ENCODE results near the gene MAP2. TPM values are rescaled to one million over a fixed set of nuclear protein-coding genes. Genes with fewer than 3 reads are reported as not detected.
A peak's percentile ranks its signal among the peaks of the same experiment; 100 is the strongest.

The MAP2 gene
- total and polyA plus RNA-seq, 2 donors (not counting 3 experiments of a cell fraction or from before 2014, with no cell fraction given) = 19.4 to 46.1 TPM

DNA sequence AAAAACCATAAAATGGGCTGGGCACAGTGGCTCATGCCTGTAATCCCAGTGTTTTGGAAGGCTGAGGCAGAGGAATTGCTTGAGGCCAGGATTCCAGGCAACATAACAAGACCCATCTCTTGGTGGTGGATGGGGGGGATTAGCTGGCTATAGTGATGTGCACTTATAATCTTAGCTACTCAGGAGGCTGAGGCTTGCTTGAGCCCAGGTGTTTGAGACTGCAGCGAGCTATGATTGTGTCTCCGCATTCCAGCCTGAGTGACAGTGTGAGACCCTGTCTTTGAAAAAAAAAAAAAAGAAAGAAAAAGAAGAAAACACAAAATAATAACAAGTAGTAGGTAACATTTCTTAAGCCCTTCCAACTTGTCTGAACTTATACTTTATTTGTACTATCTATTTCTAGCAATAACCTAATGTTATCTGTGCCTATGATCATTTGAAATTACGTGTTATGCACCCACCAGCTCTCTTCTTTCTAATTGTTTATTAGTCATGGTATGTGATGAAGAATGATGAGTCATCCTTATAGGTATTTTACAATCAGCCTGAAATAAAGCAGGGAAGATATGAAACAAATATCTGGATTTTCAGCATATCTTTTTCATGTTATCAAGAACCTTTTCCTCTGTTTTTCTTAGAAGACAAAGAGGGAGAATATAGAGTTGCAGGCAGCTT, 218.4 kb downstream of the MAP2 start:
- DNase-seq (ENCODE audit: low read depth, low spot score) = peak; percentile 42
- ChIA-PET POLR2A (interaction anchor here (0.7 kb wide), 1 partner anchor 259 kb away, joined by 5 read pairs; no protein-coding TSS in a partner anchor), CTCF (interaction anchor here (1.0 to 1.6 kb wide), 7 partner anchors 9 to 319 kb away, joined by 3 to 5 read pairs (median 4); no protein-coding TSS in a partner anchor)
- no peak for FAIRE-seq
- Histone ChIP-seq H3K36me3 (ENCODE audit: control insufficient read depth in 2 of 2, extremely low read depth in 1 of 2, insufficient read depth in 2 of 2, low read length in 2 of 2) (no peaks in the 10 kb centered on the region), H4K20me1 (replicated peaks; ENCODE audit: control insufficient read depth, extremely low read depth, insufficient read depth, low read length) (no peaks in the 10 kb centered on the region), H3K9me3 (replicated peaks; ENCODE audit: control insufficient read depth, insufficient read depth, low read length) (no peaks in the 10 kb centered on the region), H3K27me3 (ENCODE audit: control insufficient read depth in 2 of 2, insufficient read depth in 2 of 2, low read length in 2 of 2) (no peaks in the 10 kb centered on the region), H3K4me2 (ENCODE audit: insufficient read depth, low read length) (no peak overlapping the region), H3K4me1 (ENCODE audit: control insufficient read depth, extremely low read depth, insufficient read depth, low read length) (peaks cover 20% of the 10 kb centered on the region), H3K4me3 (replicated peaks in 1 of 3; ENCODE audit: insufficient read depth in 1 of 3, low read depth in 1 of 3, low read length in 3 of 3) (no peak overlapping the region), H3K27ac (ENCODE audit: insufficient read depth, low read depth, low read length) (peak overlapping the region; percentile 14), H2AFZ (ENCODE audit: low read depth, low read length) (no peak overlapping the region), H3K79me2 (ENCODE audit: control insufficient read depth, insufficient read depth, low read length) (no peaks in the 10 kb centered on the region), H3K9me1 (replicated peaks; ENCODE audit: control insufficient read depth, extremely low read depth, insufficient read depth, low read length) (no peaks in the 10 kb centered on the region), H3K9ac (replicated peaks; ENCODE audit: extremely low read depth, insufficient read depth, low read length) (no peak overlapping the region)
- no TSS peak for BruUV-seq (replicated peaks)
- intact Hi-C loops (cut with micrococcal nuclease) = no loop called here
- dilution Hi-C loops (cut with MboI; ENCODE audit: extremely low pct_ligation_motif_present, low sequenced_read_pairs) = no loop called here
- TF ChIP-seq GATA2 (IDR thresholded peaks at IDR 0.05; ENCODE audit: insufficient read depth, insufficient read length, low read depth, low read length) = peak; percentile 61
- no peak for TF ChIP-seq MYC (IDR thresholded peaks at IDR 0.05; ENCODE audit: low read depth, low read length)
- no peak for TF ChIP-seq EZH2 (IDR thresholded peaks at IDR 0.05; ENCODE audit: borderline replicate concordance, low read depth, low read length, severe bottlenecking)
- TF ChIP-seq, protein P1, sequence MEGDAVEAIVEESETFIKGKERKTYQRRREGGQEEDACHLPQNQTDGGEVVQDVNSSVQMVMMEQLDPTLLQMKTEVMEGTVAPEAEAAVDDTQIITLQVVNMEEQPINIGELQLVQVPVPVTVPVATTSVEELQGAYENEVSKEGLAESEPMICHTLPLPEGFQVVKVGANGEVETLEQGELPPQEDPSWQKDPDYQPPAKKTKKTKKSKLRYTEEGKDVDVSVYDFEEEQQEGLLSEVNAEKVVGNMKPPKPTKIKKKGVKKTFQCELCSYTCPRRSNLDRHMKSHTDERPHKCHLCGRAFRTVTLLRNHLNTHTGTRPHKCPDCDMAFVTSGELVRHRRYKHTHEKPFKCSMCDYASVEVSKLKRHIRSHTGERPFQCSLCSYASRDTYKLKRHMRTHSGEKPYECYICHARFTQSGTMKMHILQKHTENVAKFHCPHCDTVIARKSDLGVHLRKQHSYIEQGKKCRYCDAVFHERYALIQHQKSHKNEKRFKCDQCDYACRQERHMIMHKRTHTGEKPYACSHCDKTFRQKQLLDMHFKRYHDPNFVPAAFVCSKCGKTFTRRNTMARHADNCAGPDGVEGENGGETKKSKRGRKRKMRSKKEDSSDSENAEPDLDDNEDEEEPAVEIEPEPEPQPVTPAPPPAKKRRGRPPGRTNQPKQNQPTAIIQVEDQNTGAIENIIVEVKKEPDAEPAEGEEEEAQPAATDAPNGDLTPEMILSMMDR (IDR thresholded peaks at IDR 0.05; ENCODE audit: extremely low read depth in 1 of 2, insufficient read depth in 1 of 2, low read depth in 1 of 2, low read length in 2 of 2) = no peak
- no peak for TF ChIP-seq POLR2AphosphoS5 (IDR thresholded peaks at IDR 0.05; ENCODE audit: insufficient read depth, low read depth, low read length)
- peak; percentile 87 for TF ChIP-seq FOS (IDR thresholded peaks at IDR 0.05; ENCODE audit: borderline replicate concordance, insufficient read depth, low read length)
- peak; percentile 91 for TF ChIP-seq JUN (IDR thresholded peaks at IDR 0.05; ENCODE audit: borderline replicate concordance, insufficient read depth, insufficient read length, low read depth)
- TF ChIP-seq, protein P2, sequence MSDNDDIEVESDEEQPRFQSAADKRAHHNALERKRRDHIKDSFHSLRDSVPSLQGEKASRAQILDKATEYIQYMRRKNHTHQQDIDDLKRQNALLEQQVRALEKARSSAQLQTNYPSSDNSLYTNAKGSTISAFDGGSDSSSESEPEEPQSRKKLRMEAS (IDR thresholded peaks at IDR 0.05; ENCODE audit: insufficient read depth, insufficient read length) = no peak
- no peak for TF ChIP-seq POLR2A (IDR thresholded peaks at IDR 0.05; ENCODE audit: low read depth, low read length)

Data from endothelial cell of umbilical vein (primary cell).